Thoracic aorta (tissue), 2 donors: ENCODE data around the gene IL20RA. TPM values are rescaled to one million over a fixed set of nuclear protein-coding genes. Genes with fewer than 3 reads are reported as not detected.

Experiments
- ATAC-seq: fragments of 150-250 bp; one replicate; pipeline ENCODE4 v1.8.0; 2017; ENCODE audit warnings: low read depth; ENCODE audit not compliant: insufficient number of reproducible peaks, low FRiP score
- DNase-seq: peaks from one replicate; pipeline ENCODE4 v3.0.0-alpha.2; 2020; ENCODE audit warnings: low spot score
- H3K27ac ChIP-seq, 2 donors: fragments of 200-600 bp; sonication (generic); 1 replicate in 1 of 2; 2 replicates in 1 of 2; pipeline ENCODE4 v1.5.1; 2016; ENCODE audit warnings: mild to moderate bottlenecking in 2 of 2, moderate library complexity in 2 of 2
- H3K27me3 ChIP-seq: fragments of 200-600 bp; sonication (generic); replicated peaks from 2 replicates; pipeline ENCODE4 v1.6.0; 2016; ENCODE audit warnings: mild to moderate bottlenecking; ENCODE audit not compliant: insufficient read depth
- H3K36me3 ChIP-seq: fragments of 200-600 bp; sonication (generic); one replicate; pipeline ENCODE4 v1.5.1; 2016
- H3K4me1 ChIP-seq, 2 donors: fragments of 200-600 bp; sonication (generic); 1 replicate in 1 of 2; 2 replicates in 1 of 2; pipeline versions ENCODE4 v1.5.1 to v1.6.0; 2016; ENCODE audit warnings: low read depth in 2 of 2, mild to moderate bottlenecking in 1 of 2; ENCODE audit not compliant: control insufficient read depth in 1 of 2
- H3K4me3 ChIP-seq: fragments of 200-600 bp; sonication (generic); 2 replicates; pipeline ENCODE4 v1.5.1; 2016; ENCODE audit warnings: mild to moderate bottlenecking
- H3K9me3 ChIP-seq: fragments of 200-600 bp; sonication (generic); 2 replicates; pipeline ENCODE4 v1.5.1; 2016
- CTCF ChIP-seq: fragments of 200-600 bp; sonication (generic); IDR thresholded peaks from one replicate; pipeline ENCODE4 v1.5.1; 2019; ENCODE audit warnings: antibody characterized with exemption
- total RNA-seq, 2 donors: library from RNA; depleted of rRNA; stranded (reverse); fragments of >200 nt; gene quantifications; one replicate each; pipeline versions ENCODE4 v1.1.0 to v1.2.3, GENCODE V29; 2016

IL20RA gene
- total RNA-seq, 2 donors from 2014 or later: 0.54 to 1.2 TPM

GRCh38 chr6:137005073-137005472 lies 39.7 kb downstream of the IL20RA start:
- no peak overlapping the region for H3K4me3 ChIP-seq
- H3K27ac ChIP-seq: no peak overlapping the region
- no peak for TF ChIP-seq CTCF
- no peaks in the 10 kb centered on the region for H3K9me3 ChIP-seq
- H3K27me3 ChIP-seq: no peaks in the 10 kb centered on the region
- no peaks in the 10 kb centered on the region for H3K36me3 ChIP-seq
- ATAC-seq: no peak
- no peak for DNase-seq
- H3K4me1 ChIP-seq: no peaks in the 10 kb centered on the region

GRCh38 chr6:137002505-137002904 lies 42.3 kb downstream of the IL20RA start:
- Histone ChIP-seq H3K27ac (no peak overlapping the region), H3K9me3 (no peaks in the 10 kb centered on the region), H3K27me3 (no peaks in the 10 kb centered on the region), H3K4me3 (no peak overlapping the region), H3K4me1 (no peaks in the 10 kb centered on the region), H3K36me3 (no peaks in the 10 kb centered on the region)
- TF ChIP-seq CTCF: no peak
- DNase-seq: no peak
- no peak for ATAC-seq

GRCh38 chr6:137001977-137002302 lies 42.8 kb downstream of the IL20RA start:
- Histone ChIP-seq H3K4me3 (no peak overlapping the region), H3K27ac (no peak overlapping the region), H3K9me3 (no peaks in the 10 kb centered on the region), H3K27me3 (no peaks in the 10 kb centered on the region), H3K36me3 (no peaks in the 10 kb centered on the region), H3K4me1 (no peaks in the 10 kb centered on the region)
- no peak for DNase-seq
- no peak for TF ChIP-seq CTCF
- no peak for ATAC-seq

DNA sequence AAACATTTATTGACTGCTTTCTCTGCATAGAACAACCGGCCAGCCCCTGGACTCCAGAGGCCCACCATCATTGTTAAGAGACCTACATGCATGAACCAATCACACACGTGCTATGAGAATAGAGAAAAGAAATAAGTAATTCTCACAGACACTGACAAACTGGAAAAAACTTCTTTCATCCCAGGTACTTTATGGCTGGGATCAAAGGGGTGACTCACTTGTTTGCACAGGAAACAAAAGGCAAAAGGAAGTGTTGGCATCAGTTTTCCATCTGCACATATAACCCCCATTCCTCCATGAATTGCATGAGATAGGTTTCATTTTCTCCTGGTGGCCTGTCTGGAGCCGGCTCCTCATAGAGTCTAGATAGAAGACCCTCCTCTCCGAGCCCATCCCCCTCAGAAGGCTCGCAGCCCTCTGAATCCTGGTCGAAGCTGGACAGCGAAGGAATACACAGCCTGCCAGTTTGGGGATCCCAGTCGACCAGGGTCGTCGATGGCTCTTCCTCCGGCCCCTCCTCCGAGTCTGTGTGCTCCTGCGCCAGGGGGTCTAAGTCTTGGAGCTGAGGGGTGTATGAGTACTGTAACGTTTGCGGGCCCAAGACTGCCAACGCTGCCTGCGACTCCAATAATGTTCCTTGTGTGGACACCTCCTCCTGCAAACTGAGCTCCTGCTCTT lies 43.3 kb downstream of the IL20RA start:
- Histone ChIP-seq H3K27ac (no peak overlapping the region), H3K36me3 (no peaks in the 10 kb centered on the region), H3K4me1 (no peaks in the 10 kb centered on the region), H3K27me3 (no peaks in the 10 kb centered on the region), H3K4me3 (no peak overlapping the region), H3K9me3 (no peaks in the 10 kb centered on the region)
- DNase-seq (no peak), ATAC-seq (no peak)
- no peak for TF ChIP-seq CTCF

- Histone ChIP-seq H3K4me1 (no peaks in the 10 kb centered on the region), H3K27me3 (no peaks in the 10 kb centered on the region), H3K27ac (no peak overlapping the region), H3K9me3 (no peaks in the 10 kb centered on the region), H3K36me3 (no peaks in the 10 kb centered on the region), H3K4me3 (no peak overlapping the region)
- ATAC-seq (no peak), DNase-seq (no peak)
- TF ChIP-seq CTCF: no peak
These were observed 43.9 kb downstream of the IL20RA start for GRCh38 chr6:137000825-137001224.
